OCI-LY7 (cell line): ENCODE measurements around the gene CCNL1. TPM values are rescaled to one million over a fixed set of nuclear protein-coding genes. Genes with fewer than 3 reads are reported as not detected.

ENCODE experiments used
- BruUV-seq: library from RNA; stranded (reverse); fragments of 400-500 nt; replicated peaks from 2 replicates; lab custom pipeline; 2021; lab: Mats Ljungman, UMichigan
- CTCF ChIA-PET: fragments of 300-600 bp; sonication (Branson Sonifier 250); formaldehyde crosslinking; loops from one replicate; lab custom pipeline; 2022; ENCODE audit warnings: antibody characterized with exemption; ENCODE audit not compliant: unreplicated experiment; lab: Charles Lee
- POLR2A ChIA-PET: fragments of 300-600 bp; sonication (Branson Sonifier 250); formaldehyde crosslinking; loops from one replicate; lab custom pipeline; 2022; ENCODE audit warnings: antibody characterized with exemption; lab: Charles Lee
- DNase-seq: peaks from one replicate; pipeline ENCODE4 v3.0.0-alpha.2; 2015; ENCODE audit warnings: low spot score
- H2AFZ ChIP-seq: fragments of 200-600 bp; sonication (generic), shearing (Covaris generic); 2 replicates; pipeline ENCODE4 v1.6.1; 2014; ENCODE audit warnings: mild to moderate bottlenecking, antibody characterized with exemption, low read length, moderate library complexity
- H3K27ac ChIP-seq: fragments of 200-600 bp; sonication (generic); 2 replicates; pipeline ENCODE4 v1.5.1; 2014; ENCODE audit warnings: mixed run types, low read depth, mild to moderate bottlenecking, moderate library complexity, low read length, inconsistent platforms; ENCODE audit not compliant: poor library complexity, severe bottlenecking
- H3K36me3 ChIP-seq: fragments of 200-600 bp; sonication (generic); 2 replicates; pipeline ENCODE4 v1.6.1; 2014; ENCODE audit warnings: mild to moderate bottlenecking, antibody characterized with exemption, low read length, moderate library complexity, mixed read lengths; ENCODE audit not compliant: insufficient read depth
- H3K4me1 ChIP-seq: fragments of 200-600 bp; sonication (generic); 2 replicates; pipeline ENCODE4 v1.5.1; 2014; ENCODE audit warnings: mild to moderate bottlenecking, low read length; ENCODE audit not compliant: insufficient read depth, poor library complexity, severe bottlenecking
- H3K4me2 ChIP-seq: fragments of 200-600 bp; sonication (generic); 2 replicates; pipeline ENCODE4 v1.6.1; 2014; ENCODE audit warnings: mild to moderate bottlenecking, low read length
- H3K4me3 ChIP-seq: fragments of 200-600 bp; sonication (generic); 2 replicates; pipeline ENCODE4 v1.5.1; 2014; ENCODE audit warnings: mild to moderate bottlenecking, low read depth, low read length; ENCODE audit not compliant: poor library complexity, severe bottlenecking
- H3K79me2 ChIP-seq: fragments of 200-600 bp; sonication (generic); 2 replicates; pipeline ENCODE4 v1.6.1; 2016; ENCODE audit warnings: low read depth, mild to moderate bottlenecking, low read length, moderate library complexity, mixed read lengths; ENCODE audit not compliant: insufficient read depth
- H3K9me2 ChIP-seq: fragments of 200-600 bp; sonication (generic); 2 replicates; pipeline ENCODE4 v1.6.1; 2016; ENCODE audit warnings: mild to moderate bottlenecking, low read length, mixed read lengths; ENCODE audit not compliant: insufficient read depth
- H3K9me3 ChIP-seq: fragments of 200-600 bp; sonication (generic); 2 replicates; pipeline ENCODE4 v1.6.1; 2014; ENCODE audit warnings: mild to moderate bottlenecking, mixed run types, low read length, mixed read lengths
- H4K20me1 ChIP-seq: fragments of 200-600 bp; sonication (generic); 2 replicates; pipeline ENCODE4 v1.6.1; 2014; ENCODE audit warnings: mild to moderate bottlenecking, antibody characterized with exemption, low read length, moderate library complexity, mixed read lengths; ENCODE audit not compliant: insufficient read depth
- EZH2phosphoT487 ChIP-seq: fragments of 200-600 bp; sonication (generic); IDR thresholded peaks from 2 replicates; pipeline ENCODE4 v1.6.1; 2018; ENCODE audit warnings: low read depth, borderline replicate concordance, mild to moderate bottlenecking, mixed run types, antibody characterized with exemption, low read length, moderate library complexity, mixed read lengths
- intact Hi-C: fragments of 100-400 bp; cut with micrococcal nuclease; formaldehyde crosslinking; loops from one replicate; pipeline ENCODE4 v1.10.0; 2022; ENCODE audit not compliant: unreplicated experiment
- total RNA-seq, 2 experiments: library from RNA; depleted of rRNA in 1 of 2; stranded (reverse); fragments of >200 nt in 1 of 2; shearing (Covaris generic) in 1 of 2; gene quantifications; 2 replicates each; pipeline ENCODE4 v1.2.3, GENCODE V29; 2014 to 2022
- TF ChIP-seq, protein P1 (sequence below): fragments of 200-600 bp; sonication (generic); conservative IDR thresholded peaks from 2 replicates; pipeline ENCODE4 v1.5.1; 2014; ENCODE audit warnings: mild to moderate bottlenecking, antibody characterized with exemption, low read length, moderate library complexity, mixed read lengths

The CCNL1 gene
- total RNA-seq, 2 experiments from 2014 or later = 158 to 280 TPM

DNA sequence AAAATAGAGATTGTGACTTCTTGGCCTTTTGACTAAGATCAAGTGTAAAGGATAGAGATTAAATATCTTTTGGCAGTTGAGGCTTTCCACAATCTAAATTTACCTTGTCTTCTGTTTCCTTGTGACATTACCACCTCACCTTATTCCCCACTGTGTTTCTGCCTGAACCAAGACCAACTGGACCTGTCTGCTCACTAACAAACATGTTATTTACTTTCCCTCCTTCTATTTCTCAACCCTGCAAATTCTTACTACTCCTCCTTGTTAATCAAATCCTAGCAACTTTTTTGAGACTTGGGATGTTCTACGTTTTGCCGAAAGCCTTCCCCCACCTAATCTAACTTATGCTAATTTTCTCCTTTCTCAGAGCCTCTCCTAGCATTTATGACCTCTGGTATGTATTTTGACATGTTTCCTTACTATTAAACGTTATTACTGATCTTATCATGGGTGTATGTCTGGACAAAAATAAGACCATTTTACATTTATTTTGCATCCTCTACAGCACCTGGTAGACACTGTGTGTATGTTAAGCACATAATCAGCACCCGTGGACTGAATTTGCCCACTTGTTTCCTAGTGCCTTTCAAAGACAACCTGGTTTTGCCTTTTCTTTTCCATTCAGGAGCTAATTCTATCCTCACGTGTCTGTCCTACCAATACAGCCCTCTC lies 7.6 kb upstream of the CCNL1 start:
- Histone ChIP-seq H3K9me3 (no peaks in the 10 kb centered on the region), H3K79me2 (no peaks in the 10 kb centered on the region), H3K4me3 (no peak overlapping the region), H3K9me2 (no peaks in the 10 kb centered on the region), H4K20me1 (no peaks in the 10 kb centered on the region), H3K36me3 (no peaks in the 10 kb centered on the region), H3K4me2 (peak overlapping the region; percentile 37), H3K27ac (no peak overlapping the region), H2AFZ (peak overlapping the region; percentile 50), H3K4me1 (peaks cover 38% of the 10 kb centered on the region)
- no peak for TF ChIP-seq EZH2phosphoT487
- TF ChIP-seq, protein P1, sequence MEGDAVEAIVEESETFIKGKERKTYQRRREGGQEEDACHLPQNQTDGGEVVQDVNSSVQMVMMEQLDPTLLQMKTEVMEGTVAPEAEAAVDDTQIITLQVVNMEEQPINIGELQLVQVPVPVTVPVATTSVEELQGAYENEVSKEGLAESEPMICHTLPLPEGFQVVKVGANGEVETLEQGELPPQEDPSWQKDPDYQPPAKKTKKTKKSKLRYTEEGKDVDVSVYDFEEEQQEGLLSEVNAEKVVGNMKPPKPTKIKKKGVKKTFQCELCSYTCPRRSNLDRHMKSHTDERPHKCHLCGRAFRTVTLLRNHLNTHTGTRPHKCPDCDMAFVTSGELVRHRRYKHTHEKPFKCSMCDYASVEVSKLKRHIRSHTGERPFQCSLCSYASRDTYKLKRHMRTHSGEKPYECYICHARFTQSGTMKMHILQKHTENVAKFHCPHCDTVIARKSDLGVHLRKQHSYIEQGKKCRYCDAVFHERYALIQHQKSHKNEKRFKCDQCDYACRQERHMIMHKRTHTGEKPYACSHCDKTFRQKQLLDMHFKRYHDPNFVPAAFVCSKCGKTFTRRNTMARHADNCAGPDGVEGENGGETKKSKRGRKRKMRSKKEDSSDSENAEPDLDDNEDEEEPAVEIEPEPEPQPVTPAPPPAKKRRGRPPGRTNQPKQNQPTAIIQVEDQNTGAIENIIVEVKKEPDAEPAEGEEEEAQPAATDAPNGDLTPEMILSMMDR = no peak
- POLR2A ChIA-PET = interaction anchor here (0.6 to 1.8 kb wide), 2 partner anchors 12 to 470 kb away, joined by 3 to 7 read pairs; no protein-coding TSS in a partner anchor
- no TSS peak for BruUV-seq
- DNase-seq = no peak
- intact Hi-C loops = loop anchor here (10.0 kb wide), 1 partner anchor 1293 kb away; the partner anchor contains the start of gene GMPS
- CTCF ChIA-PET = no interaction called here

DNA sequence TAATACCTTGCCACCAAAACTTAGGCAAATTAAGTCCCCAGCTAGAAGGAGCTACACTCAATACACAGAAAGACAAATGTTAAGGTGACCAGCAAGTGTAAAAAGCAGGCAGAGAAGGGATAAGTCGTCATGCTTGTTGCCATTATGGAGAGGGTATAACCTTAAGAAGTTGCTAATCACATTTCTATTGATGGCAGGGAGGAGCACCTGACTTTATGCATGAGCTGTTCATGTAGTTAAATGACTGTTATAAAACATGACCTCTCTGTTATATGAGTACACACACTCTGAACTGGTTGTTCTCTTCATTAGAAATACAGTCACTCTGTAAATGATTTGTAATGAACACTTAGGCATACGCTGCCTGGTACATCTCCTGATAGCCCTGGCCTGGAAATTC lies 6.6 kb upstream of the CCNL1 start:
- no peak overlapping the region for H3K27ac ChIP-seq
- TF ChIP-seq EZH2phosphoT487 = no peak
- TF ChIP-seq, protein P1 = no peak
- BruUV-seq = no TSS peak
- H2AFZ ChIP-seq = peak overlapping the region; percentile 50; the same call in 1 of the 2 replicates
- H3K79me2 ChIP-seq = peaks cover under 1% of the 10 kb centered on the region; the same call in 1 of the 2 replicates
- no peak for DNase-seq
- H3K4me1 ChIP-seq = peaks cover 38% of the 10 kb centered on the region
- H3K4me2 ChIP-seq = peak overlapping the region; percentile 37
- ChIA-PET CTCF (no interaction called here), POLR2A (interaction anchor here (0.6 to 8.7 kb wide), 2 partner anchors 8 to 491 kb away, joined by 3 to 245 read pairs; no protein-coding TSS in a partner anchor)
- intact Hi-C loops = loop anchor here (10.0 kb wide), 1 partner anchor 1292 kb away; the partner anchor contains the start of gene GMPS
- H3K9me3 ChIP-seq = no peaks in the 10 kb centered on the region
- H4K20me1 ChIP-seq = no peaks in the 10 kb centered on the region
- no peaks in the 10 kb centered on the region for H3K9me2 ChIP-seq
- H3K36me3 ChIP-seq = 0 out of 2 replicates have a peak, but pooled peaks cover 6% of the 10 kb centered on the region
- no peak overlapping the region for H3K4me3 ChIP-seq

DNA sequence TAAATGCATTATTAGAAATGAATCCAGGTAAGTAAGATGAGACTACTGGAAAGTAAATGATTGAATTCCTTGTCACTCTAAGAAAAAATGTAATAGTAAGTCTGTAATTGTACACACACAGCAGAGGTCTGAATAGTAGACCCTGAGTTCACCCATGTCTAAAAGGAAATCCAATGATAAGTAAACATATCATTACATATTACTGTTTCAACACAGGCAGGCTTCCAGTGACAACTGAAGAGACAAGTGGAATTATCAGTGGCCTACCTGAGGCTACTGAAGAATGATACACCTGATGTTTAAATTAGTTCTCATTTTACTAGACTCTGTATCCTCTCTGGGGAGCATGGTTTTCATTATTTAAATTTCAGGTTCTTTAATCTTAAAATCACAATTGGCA lies 6.2 kb upstream of the CCNL1 start:
- no peak for DNase-seq
- BruUV-seq = no TSS peak
- CTCF ChIA-PET = no interaction called here

More for the DNA sequence above, 6.2 kb upstream of the CCNL1 start:
- TF ChIP-seq, protein P1 = no peak
- TF ChIP-seq EZH2phosphoT487 = no peak
- H3K36me3 ChIP-seq = 0 out of 2 replicates have a peak, but pooled peaks cover 6% of the 10 kb centered on the region
- no peaks in the 10 kb centered on the region for H3K9me3 ChIP-seq
- H4K20me1 ChIP-seq = no peaks in the 10 kb centered on the region
- POLR2A ChIA-PET = interaction anchor here (0.6 to 8.7 kb wide), 2 partner anchors 8 to 491 kb away, joined by 3 to 245 read pairs; no protein-coding TSS in a partner anchor
- intact Hi-C loops = loop anchor here (10.0 kb wide), 1 partner anchor 1291 kb away; the partner anchor contains the start of gene GMPS
- peaks cover 4% of the 10 kb centered on the region; the same call in 1 of the 2 replicates for H3K79me2 ChIP-seq
- H3K9me2 ChIP-seq = no peaks in the 10 kb centered on the region
- H3K4me2 ChIP-seq = peak overlapping the region; percentile 37; the same call in 1 of the 2 replicates
- no peak overlapping the region for H3K27ac ChIP-seq
- no peak overlapping the region for H3K4me3 ChIP-seq
- peak overlapping the region; percentile 50; the same call in 1 of the 2 replicates for H2AFZ ChIP-seq
- H3K4me1 ChIP-seq = peaks cover 40% of the 10 kb centered on the region
